NCI-H1048 (cell line): ENCODE measurements around the gene PARD3.

Experiments used
- DNase-seq: peaks from one replicate; lab custom pipeline; 2025; lab: John Stamatoyannopoulos, UW

The PARD3 gene

DNA sequence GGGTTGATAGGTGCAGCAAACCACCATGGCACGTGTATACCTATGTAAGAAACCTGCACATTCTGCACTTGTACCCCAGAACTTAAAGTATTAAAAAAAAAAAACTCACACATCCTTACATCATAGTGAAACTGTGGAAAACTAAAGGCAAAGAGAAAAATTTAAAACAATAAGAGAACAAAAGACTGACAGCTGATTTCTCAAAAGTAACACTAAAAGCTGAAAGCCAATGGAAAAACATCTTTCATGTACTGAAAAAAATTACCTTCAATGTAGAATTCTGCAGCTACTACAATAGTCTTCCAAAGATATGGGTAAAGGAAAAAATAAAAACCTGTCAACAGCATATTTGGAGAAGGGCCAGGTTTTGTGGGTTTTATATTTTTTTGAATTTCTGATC lies 751.5 kb downstream of the PARD3 start:
- no peak for DNase-seq

DNA sequence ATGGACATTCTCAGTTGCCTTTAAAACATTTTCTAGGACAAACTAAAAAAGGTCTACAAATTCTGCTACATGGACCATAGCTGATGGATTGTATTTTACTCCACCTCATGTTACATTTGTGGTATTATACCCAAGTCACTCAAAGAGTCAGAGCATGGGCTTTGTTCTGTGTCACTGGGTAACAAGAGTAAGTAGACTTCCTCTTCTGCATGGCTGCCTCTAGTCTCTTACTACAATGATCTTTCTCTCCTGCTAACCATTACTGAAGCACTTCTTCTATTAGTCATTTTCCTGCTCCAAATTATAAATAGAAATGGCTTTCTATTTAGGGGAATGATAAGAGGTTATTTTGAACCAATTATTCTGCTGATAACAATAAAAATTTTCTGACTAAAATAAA lies 753.3 kb downstream of the PARD3 start:
- DNase-seq = no peak
